Peyer's patch (tissue), 4 donors: ENCODE results near the gene NHEJ1.

Source experiments
- CTCF ChIP-seq, 6 experiments: fragments of 450-650 bp in 4 of 6; fragments of 200-600 bp in 2 of 6; sonication (generic) in 1 of 6; IDR thresholded peaks; one replicate each; pipeline ENCODE4 v1.5.1; 2017 to 2019; ENCODE audit warnings: antibody characterized with exemption in 6 of 6, mild to moderate bottlenecking in 3 of 6, moderate library complexity in 1 of 6
- POLR2A ChIP-seq, 2 donors: fragments of 450-650 bp; IDR thresholded peaks; one replicate each; pipeline ENCODE4 v1.5.1; 2017; ENCODE audit warnings: antibody characterized with exemption in 2 of 2, mild to moderate bottlenecking in 2 of 2, moderate library complexity in 2 of 2

DNA sequence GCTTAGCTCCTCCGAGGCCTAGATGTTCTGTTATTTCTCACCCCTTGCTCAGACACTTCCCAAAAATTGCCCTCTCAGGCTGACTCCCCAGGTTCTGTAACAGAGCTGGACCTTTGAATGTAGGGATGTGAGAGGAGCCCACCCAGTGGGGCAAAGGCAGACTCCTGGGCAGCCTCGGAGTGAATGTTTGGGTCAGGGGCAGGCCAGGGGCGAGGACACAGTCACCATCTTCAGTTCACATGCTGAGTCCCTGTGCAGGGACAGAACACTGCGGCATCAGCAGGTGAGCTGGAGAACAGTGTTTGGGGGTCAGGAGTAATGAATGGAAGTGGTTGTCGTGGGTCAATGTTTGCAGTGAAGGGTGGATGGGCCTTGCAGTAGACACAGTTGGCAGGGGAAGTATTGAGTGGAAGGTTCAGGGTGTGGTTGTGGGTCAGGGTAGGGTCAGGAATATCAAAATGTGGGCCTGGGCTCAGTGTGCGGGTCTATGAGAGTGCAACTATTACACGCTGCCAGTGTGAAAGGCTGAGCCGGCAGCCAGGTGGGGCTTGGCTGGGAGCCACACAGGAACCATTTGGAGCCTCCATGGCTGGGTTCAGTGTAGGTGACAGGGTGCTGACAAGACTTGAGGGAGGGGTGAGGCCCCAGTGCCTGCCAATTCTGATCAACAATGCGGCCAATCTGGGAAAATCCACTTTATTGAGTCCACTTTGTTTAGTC lies 104.3 kb downstream of the NHEJ1 start:
- TF ChIP-seq CTCF (IDR thresholded peaks at IDR 0.05) (no peak), POLR2A (IDR thresholded peaks at IDR 0.05) (no peak)
